Loucy (cell line): ENCODE data around the gene PLPP4.
A peak's percentile ranks its signal among the peaks of the same experiment; 100 is the strongest.

ENCODE experiments used
- H2AFZ ChIP-seq: fragments of 200-600 bp; sonication (generic); 2 replicates; pipeline ENCODE4 v1.6.0; 2016; ENCODE audit warnings: antibody characterized with exemption, mild to moderate bottlenecking, low read length, moderate library complexity
- H3F3A ChIP-seq: fragments of 200-600 bp; 2 replicates; pipeline ENCODE4 v1.6.0; 2016; ENCODE audit warnings: antibody characterized with exemption, low read depth, mild to moderate bottlenecking
- H3K27me3 ChIP-seq: fragments of 200-600 bp; sonication (generic); 2 replicates; pipeline ENCODE4 v1.6.1; 2014; ENCODE audit warnings: low read length, mild to moderate bottlenecking; ENCODE audit not compliant: insufficient read depth, poor library complexity, severe bottlenecking
- H3K36me3 ChIP-seq: fragments of 200-600 bp; sonication (generic); 2 replicates; pipeline ENCODE4 v1.6.1; 2016; ENCODE audit warnings: low read length; ENCODE audit not compliant: insufficient read depth
- H3K4me1 ChIP-seq: fragments of 200-600 bp; sonication (generic); 2 replicates; pipeline ENCODE4 v1.5.1; 2014; ENCODE audit warnings: low read length, mild to moderate bottlenecking; ENCODE audit not compliant: insufficient read depth, poor library complexity, severe bottlenecking
- H3K4me2 ChIP-seq: fragments of 200-600 bp; sonication (generic); 2 replicates; pipeline ENCODE4 v1.6.0; 2014; ENCODE audit warnings: antibody characterized with exemption, low read length, low read depth, mild to moderate bottlenecking; ENCODE audit not compliant: poor library complexity, severe bottlenecking
- H3K4me3 ChIP-seq: fragments of 200-600 bp; sonication (generic); 2 replicates; pipeline ENCODE4 v1.5.1; 2014; ENCODE audit warnings: low read length, mild to moderate bottlenecking, mixed read lengths; ENCODE audit not compliant: poor library complexity, severe bottlenecking
- H3K79me2 ChIP-seq: fragments of 200-600 bp; sonication (generic); 2 replicates; pipeline ENCODE4 v1.6.1; 2014; ENCODE audit warnings: low read length; ENCODE audit not compliant: insufficient read depth
- H3K9ac ChIP-seq: fragments of 200-600 bp; sonication (generic); 2 replicates; pipeline ENCODE4 v1.6.0; 2014; ENCODE audit warnings: mild to moderate bottlenecking, low read depth, low read length, moderate library complexity; ENCODE audit not compliant: poor library complexity, severe bottlenecking
- H3K9me2 ChIP-seq: fragments of 200-600 bp; sonication (generic); replicated peaks from 2 replicates; pipeline ENCODE4 v1.6.1; 2016; ENCODE audit warnings: low read depth, low read length, mixed read lengths
- H3K9me3 ChIP-seq: fragments of 200-600 bp; sonication (generic); 2 replicates; pipeline ENCODE4 v1.6.1; 2014; ENCODE audit warnings: mild to moderate bottlenecking, antibody characterized with exemption, low read length, low read depth; ENCODE audit not compliant: insufficient read depth
- H4K20me1 ChIP-seq: fragments of 200-600 bp; sonication (generic); 2 replicates; pipeline ENCODE4 v1.6.0; 2014; ENCODE audit warnings: antibody characterized with exemption, low read length, mild to moderate bottlenecking; ENCODE audit not compliant: insufficient read depth, poor library complexity, severe bottlenecking
- CTCF ChIP-seq: fragments of 200-600 bp; sonication (generic); conservative IDR thresholded peaks from 2 replicates; pipeline ENCODE4 v1.5.1; 2014; ENCODE audit warnings: mild to moderate bottlenecking, antibody characterized with exemption, low read length
- EZH2phosphoT487 ChIP-seq: fragments of 200-600 bp; IDR thresholded peaks from 2 replicates; pipeline ENCODE4 v1.6.1; 2018; ENCODE audit warnings: antibody characterized with exemption, mild to moderate bottlenecking, moderate library complexity, borderline replicate concordance

Gene PLPP4

GRCh38 chr10:120597902-120598301, 140.9 kb downstream of the PLPP4 start:
- H2AFZ ChIP-seq = no peak overlapping the region
- no peaks in the 10 kb centered on the region for H3K9me2 ChIP-seq
- H3K79me2 ChIP-seq = no peaks in the 10 kb centered on the region
- 0 out of 2 replicates have a peak, but pooled peaks cover 3% of the 10 kb centered on the region for H3F3A ChIP-seq
- no peak overlapping the region for H3K4me3 ChIP-seq
- no peak for TF ChIP-seq EZH2phosphoT487
- no peak for TF ChIP-seq CTCF
- no peaks in the 10 kb centered on the region for H3K9me3 ChIP-seq
- no peak overlapping the region for H3K4me2 ChIP-seq
- H3K27me3 ChIP-seq = no peaks in the 10 kb centered on the region
- peaks cover 23% of the 10 kb centered on the region for H3K4me1 ChIP-seq
- no peak overlapping the region for H3K9ac ChIP-seq
- no peaks in the 10 kb centered on the region for H3K36me3 ChIP-seq
- no peaks in the 10 kb centered on the region for H4K20me1 ChIP-seq

- Histone ChIP-seq H3K4me2 (no peak overlapping the region), H3K27me3 (no peaks in the 10 kb centered on the region), H3K9me2 (no peaks in the 10 kb centered on the region), H3K4me1 (peaks cover 21% of the 10 kb centered on the region), H3K36me3 (no peaks in the 10 kb centered on the region), H3K79me2 (no peaks in the 10 kb centered on the region), H4K20me1 (no peaks in the 10 kb centered on the region), H3F3A (0 out of 2 replicates have a peak, but pooled peaks cover 3% of the 10 kb centered on the region), H3K9ac (no peak overlapping the region), H3K4me3 (no peak overlapping the region), H2AFZ (no peak overlapping the region), H3K9me3 (no peaks in the 10 kb centered on the region)
- peak; percentile 39 for TF ChIP-seq CTCF
- TF ChIP-seq EZH2phosphoT487 = no peak
Measured at GRCh38 chr10:120598386-120598785, 141.4 kb downstream of the PLPP4 start.

- H2AFZ ChIP-seq = no peak overlapping the region
- no peaks in the 10 kb centered on the region for H3K9me2 ChIP-seq
- H3K4me2 ChIP-seq = no peak overlapping the region
Measured at GRCh38 chr10:120599200-120599724, 142.2 kb downstream of the PLPP4 start.

More at GRCh38 chr10:120599200-120599724, 142.2 kb downstream of the PLPP4 start:
- Histone ChIP-seq H4K20me1 (no peaks in the 10 kb centered on the region), H3K4me3 (no peak overlapping the region), H3K9me3 (no peaks in the 10 kb centered on the region), H3K9ac (no peak overlapping the region), H3K36me3 (no peaks in the 10 kb centered on the region), H3K4me1 (peaks cover 13% of the 10 kb centered on the region), H3K27me3 (no peaks in the 10 kb centered on the region), H3F3A (0 out of 2 replicates have a peak, but pooled peaks cover 3% of the 10 kb centered on the region), H3K79me2 (no peaks in the 10 kb centered on the region)
- TF ChIP-seq EZH2phosphoT487 (no peak), CTCF (no peak)
